Urinary bladder (tissue), 4 donors: ENCODE data around the gene CLCN4. TPM values are rescaled to one million over a fixed set of nuclear protein-coding genes. Genes with fewer than 3 reads are reported as not detected.

Source experiments
- DNase-seq: peaks from one replicate; pipeline ENCODE4 v3.0.0-alpha.2; 2015; ENCODE audit errors: extremely low spot score
- H3K27ac ChIP-seq: one replicate; pipeline ENCODE4 v1.5.1; 2013; ENCODE audit warnings: low read depth, mild to moderate bottlenecking, moderate library complexity
- H3K36me3 ChIP-seq: one replicate; pipeline ENCODE4 v1.6.1; 2013; ENCODE audit warnings: mild to moderate bottlenecking, moderate library complexity; ENCODE audit not compliant: insufficient read depth
- H3K4me1 ChIP-seq: one replicate; pipeline ENCODE4 v1.6.1; 2013; ENCODE audit warnings: mild to moderate bottlenecking, moderate library complexity; ENCODE audit not compliant: insufficient read depth
- H3K4me3 ChIP-seq: one replicate; pipeline ENCODE4 v1.5.1; 2013; ENCODE audit warnings: low read depth, low read length
- WGBS: extraction: QIAGEN DNeasy Blood & Tissue Kit; methylation state at CpG from one replicate; pipeline ENCODE4 v1.1.7; 2013; 5-methylcytosine and 5-hydroxymethylcytosine counted together
- polyA plus RNA-seq: library from polyadenylated mRNA; stranded (reverse); fragments of 200-250 nt; gene quantifications from one replicate; pipeline ENCODE4 v1.2.3, GENCODE V29; 2013
- total RNA-seq: library from RNA; depleted of rRNA; stranded (reverse); fragments of >200 nt; gene quantifications from one replicate; pipeline ENCODE4 v1.2.3, GENCODE V29; 2014
- donor health status: healthy with polysubstance abuse.
- donor health status: healthy.

Gene CLCN4
- total and polyA plus RNA-seq, 2 donors, result 1.0 to 4.4 TPM

DNA sequence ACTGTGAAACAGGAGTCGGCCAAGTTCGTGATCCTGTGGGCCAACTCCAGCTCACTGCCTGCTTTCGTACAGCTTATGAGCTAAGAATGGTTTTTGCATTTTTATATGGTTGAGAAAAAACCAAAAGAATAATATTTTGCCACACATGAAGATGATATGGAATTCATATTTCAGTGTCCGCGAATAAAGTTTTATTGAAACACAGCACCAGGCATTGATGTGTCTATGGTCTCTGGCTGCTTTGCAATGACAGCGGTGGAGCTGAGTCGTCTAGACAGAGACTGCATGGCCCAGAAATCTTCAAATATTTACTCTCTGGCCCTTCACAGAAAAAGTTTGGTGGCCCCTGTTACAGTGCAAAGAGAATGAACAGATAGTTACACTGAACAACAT, 20.2 kb downstream of the CLCN4 start:
- no peaks in the 10 kb centered on the region for H3K36me3 ChIP-seq
- DNase-seq, result no peak
- H3K27ac ChIP-seq, result no peak overlapping the region
- peaks cover 2% of the 10 kb centered on the region for H3K4me1 ChIP-seq
- WGBS, result 89% methylated on average over 7 of the region's 7 CpGs
- H3K4me3 ChIP-seq, result no peak overlapping the region

DNA sequence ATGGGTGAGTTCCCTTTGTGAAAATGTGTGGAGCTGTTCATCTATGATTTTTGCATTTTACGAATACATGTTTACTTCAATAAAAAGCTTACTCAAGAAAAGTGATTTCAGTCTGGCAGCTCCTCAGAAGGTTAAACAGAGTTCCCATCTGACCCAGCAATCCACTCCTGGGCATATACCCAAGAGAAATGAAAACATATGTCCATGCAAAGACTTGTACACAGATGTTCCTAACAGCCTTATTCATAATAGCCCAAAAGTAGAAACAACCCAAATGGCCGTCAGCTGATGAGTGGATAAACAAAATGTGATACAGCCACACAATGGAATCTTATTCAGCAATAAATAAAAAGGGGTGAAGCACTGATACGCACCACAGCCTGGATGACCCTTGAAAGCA, 20.8 kb downstream of the CLCN4 start:
- Histone ChIP-seq H3K4me1 (peaks cover 2% of the 10 kb centered on the region), H3K27ac (no peak overlapping the region), H3K4me3 (no peak overlapping the region), H3K36me3 (no peaks in the 10 kb centered on the region)
- 21% methylated on average over 3 of the region's 3 CpGs for WGBS
- DNase-seq, result no peak

DNA sequence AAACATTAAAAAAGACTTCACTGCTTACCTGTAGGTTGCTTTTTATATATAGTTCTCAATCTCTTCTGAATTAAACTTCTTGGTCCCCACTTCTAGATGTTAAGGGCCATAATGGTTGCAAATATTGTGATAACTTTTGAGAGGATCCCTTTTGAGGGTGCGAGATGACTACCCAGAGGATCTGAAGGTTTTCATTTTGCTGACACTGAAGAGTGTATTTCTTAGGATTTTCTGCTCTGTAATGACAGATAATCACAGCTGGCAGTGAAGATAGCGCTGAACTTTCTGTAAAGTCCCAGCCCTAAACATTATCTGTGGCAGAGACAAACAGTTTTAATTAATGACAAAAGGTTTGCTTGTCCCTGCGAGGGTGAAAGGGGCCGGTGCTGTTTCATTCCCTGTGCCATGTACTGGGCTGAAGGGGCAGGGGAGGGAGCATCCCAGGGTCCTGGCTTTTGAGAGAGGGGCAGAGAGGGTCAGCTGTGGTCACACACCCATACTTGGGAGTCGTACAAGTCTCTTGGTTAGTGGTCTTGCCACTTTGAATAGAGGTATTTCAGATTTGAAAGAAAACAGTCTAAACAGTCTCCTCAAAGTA, 22.2 kb downstream of the CLCN4 start:
- no peak for DNase-seq
- no peak overlapping the region for H3K27ac ChIP-seq
- no peaks in the 10 kb centered on the region for H3K36me3 ChIP-seq
- 86% methylated on average over 5 of the region's 5 CpGs for WGBS
- H3K4me1 ChIP-seq, result peaks cover 2% of the 10 kb centered on the region
- no peak overlapping the region for H3K4me3 ChIP-seq

DNA sequence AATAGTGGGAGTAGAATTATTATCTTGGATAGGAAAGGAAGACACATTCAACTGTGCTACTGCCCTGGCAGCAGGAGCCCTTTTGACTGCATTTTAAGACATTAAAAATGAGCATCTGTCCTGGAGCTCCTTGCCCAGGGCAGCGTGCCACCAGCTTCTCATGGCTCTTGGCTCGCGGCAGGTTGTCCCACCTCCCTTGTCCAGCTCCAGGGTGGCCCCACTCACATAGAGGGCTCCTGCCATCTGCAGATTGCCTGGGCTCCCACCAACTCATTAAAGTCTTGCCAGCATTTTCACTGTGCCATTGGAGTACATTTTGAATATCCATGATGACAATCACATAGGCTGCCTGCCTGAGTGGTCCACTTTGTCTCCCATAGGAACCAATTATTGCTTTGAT, 27.0 kb downstream of the CLCN4 start:
- no peaks in the 10 kb centered on the region for H3K4me1 ChIP-seq
- H3K36me3 ChIP-seq, result no peaks in the 10 kb centered on the region
- WGBS, result 75% methylated on average over 3 of the region's 3 CpGs
- no peak overlapping the region for H3K27ac ChIP-seq
- H3K4me3 ChIP-seq, result no peak overlapping the region
- DNase-seq, result no peak

DNA sequence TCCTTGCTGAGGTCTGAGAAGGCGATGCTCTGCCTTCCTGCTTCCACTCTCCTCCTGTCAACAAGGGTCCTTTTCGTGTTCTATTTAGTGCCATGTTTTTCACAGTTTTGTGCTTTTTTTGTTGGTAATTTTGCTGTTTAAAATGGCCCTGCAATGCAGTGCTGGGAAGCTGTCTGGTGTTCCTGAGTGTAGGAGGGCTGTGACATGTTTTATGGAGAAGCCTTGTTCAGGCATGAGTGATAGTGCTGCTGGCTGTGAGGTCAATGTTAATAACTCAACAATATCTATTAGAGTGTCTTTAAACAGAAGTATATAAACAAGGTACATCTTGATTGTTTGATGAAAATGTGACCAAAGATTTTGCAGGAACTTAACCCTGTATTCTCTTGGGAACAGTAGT, 27.6 kb downstream of the CLCN4 start:
- DNase-seq, result no peak
- WGBS, result 80% methylated on average over 2 of the region's 2 CpGs
- H3K4me1 ChIP-seq, result no peaks in the 10 kb centered on the region
- no peak overlapping the region for H3K4me3 ChIP-seq
- no peaks in the 10 kb centered on the region for H3K36me3 ChIP-seq
- no peak overlapping the region for H3K27ac ChIP-seq

DNA sequence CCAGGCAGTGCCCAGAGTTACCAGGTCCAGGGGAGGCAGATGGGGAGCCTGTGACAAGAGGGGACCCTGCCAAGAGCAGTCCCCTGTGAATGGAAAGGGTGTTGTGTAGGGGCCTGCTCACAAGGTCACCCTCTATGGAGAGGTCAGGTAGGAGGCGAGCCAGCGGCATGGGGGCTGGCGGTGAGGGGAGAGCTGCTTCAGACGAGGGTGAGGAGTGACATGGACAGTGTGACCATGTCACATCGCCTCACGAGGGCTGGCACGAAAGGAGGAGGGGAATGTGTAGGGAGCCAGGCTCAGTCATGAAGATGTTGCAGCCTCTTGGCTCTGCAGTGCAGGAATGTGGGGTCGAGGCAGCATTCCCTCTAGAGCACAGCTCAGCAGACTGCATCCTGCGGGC, 29.6 kb downstream of the CLCN4 start:
- H3K4me1 ChIP-seq, result no peaks in the 10 kb centered on the region
- WGBS, result 76% methylated on average over 9 of the region's 9 CpGs
- H3K4me3 ChIP-seq, result no peak overlapping the region
- no peak overlapping the region for H3K27ac ChIP-seq
- no peaks in the 10 kb centered on the region for H3K36me3 ChIP-seq
- no peak for DNase-seq

DNA sequence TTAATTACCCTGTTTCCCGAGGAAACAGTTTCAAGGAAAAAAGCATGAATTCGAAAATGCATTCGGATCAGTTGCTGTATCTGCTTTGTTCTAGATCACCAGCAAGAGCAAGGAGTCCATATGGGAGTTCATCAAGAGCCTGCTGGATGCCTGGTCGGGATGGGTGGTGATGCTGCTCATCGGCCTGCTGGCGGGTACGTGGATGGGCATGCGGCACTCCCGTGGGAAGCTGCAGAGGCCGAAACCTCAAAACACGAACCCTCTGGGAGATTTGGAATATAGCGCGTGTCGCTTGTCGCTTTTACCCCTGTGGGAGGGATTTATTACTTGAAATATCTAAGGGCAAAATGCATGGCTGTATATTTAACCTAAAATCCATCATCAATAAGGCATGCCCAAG, 30.6 kb downstream of the CLCN4 start:
- Histone ChIP-seq H3K4me3 (no peak overlapping the region), H3K27ac (no peak overlapping the region), H3K36me3 (no peaks in the 10 kb centered on the region), H3K4me1 (no peaks in the 10 kb centered on the region)
- WGBS, result 96% methylated on average over 15 of the region's 15 CpGs
- DNase-seq, result no peak

DNA sequence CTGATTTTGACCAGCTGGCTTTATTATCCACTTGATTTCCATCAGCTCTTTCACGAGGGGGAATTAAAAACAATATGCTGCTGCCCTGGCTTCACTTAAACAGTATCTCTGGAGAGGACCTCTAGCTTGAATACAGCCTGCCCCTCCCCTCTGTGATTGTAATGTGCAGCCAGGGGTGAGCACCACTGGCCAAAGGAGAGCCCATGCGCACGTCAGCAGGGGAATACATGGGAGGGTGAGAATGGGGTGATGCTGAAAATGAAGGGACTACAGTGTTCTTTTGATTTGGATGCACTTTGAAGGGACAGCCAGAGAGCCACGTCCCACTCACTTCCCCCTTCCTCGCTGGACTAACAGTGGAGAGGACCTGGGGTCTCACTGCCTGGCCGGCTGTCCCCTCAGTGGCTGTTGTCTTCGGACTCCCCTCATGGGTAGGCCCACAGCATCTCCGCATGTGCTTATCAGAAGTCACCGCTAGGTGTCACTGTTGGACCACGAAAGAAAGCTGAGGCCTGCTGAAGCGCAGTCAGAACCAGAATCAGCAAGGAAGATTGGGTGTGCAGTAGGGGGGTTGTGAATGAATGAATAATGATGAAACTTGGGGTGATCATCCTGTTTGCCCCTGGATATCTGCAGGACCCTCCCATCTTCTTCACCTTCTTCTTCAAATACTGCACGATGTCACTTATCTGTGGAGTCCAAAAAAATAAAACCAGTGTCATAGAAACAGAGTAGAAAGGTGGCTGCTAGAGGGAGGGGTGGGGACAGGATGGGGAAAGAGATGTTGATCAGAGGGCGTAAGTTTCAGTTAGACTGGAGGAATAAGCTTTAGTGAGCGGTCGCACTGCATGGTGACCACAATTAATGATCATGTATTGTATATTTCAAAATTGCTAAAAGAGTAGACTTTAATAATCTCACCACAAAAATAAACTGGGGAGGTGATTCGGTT, 32.8 kb downstream of the CLCN4 start:
- no peaks in the 10 kb centered on the region for H3K36me3 ChIP-seq
- H3K4me3 ChIP-seq, result no peak overlapping the region
- no peak overlapping the region for H3K27ac ChIP-seq
- no peak for DNase-seq
- H3K4me1 ChIP-seq, result no peaks in the 10 kb centered on the region
- 34% methylated on average over 16 of the region's 16 CpGs for WGBS

DNA sequence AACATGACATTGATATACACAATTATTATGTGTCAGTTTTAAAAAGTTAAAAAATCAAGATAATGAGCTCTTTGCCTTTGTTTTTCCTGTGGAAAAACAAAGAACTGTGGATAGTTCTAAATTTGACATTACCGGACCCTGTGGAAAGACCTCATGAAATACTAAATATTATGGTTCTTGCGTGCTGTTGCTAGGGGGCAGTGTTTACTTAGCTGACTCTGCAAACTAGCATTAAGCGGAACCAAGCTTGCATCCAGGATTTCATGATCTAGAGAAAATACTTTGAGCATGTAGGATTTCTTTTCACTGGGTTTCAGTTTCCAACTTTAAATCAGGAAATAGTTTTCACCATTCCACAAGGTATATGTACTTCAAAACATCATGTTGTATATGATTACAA, 33.6 kb downstream of the CLCN4 start:
- WGBS, result under 1% methylated on average over 3 of the region's 3 CpGs
- Histone ChIP-seq H3K27ac (no peak overlapping the region), H3K4me1 (no peaks in the 10 kb centered on the region), H3K4me3 (no peak overlapping the region), H3K36me3 (no peaks in the 10 kb centered on the region)
- DNase-seq, result no peak

DNA sequence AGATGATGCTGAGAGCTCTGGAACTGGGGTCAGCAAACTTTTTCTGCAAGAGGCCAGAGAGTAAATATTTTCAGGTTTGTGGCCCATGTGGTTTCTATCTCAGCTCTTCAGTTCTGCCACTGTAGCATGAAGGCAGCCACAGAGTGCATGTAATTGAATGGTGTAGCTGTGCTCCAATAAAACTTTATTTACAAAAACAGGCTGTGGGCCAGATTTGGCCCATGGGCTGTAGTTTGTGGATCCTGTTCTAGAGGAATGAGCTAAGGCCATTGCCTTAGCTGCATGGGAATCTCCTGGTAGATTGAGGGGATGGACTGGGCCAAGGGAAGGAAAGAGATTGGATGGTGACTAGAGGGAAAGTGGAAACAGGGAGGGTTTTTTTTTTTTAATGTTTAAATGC, 36.8 kb downstream of the CLCN4 start:
- DNase-seq, result no peak
- H3K4me1 ChIP-seq, result no peaks in the 10 kb centered on the region
- H3K27ac ChIP-seq, result no peak overlapping the region
- H3K36me3 ChIP-seq, result no peaks in the 10 kb centered on the region
- no peak overlapping the region for H3K4me3 ChIP-seq

DNA sequence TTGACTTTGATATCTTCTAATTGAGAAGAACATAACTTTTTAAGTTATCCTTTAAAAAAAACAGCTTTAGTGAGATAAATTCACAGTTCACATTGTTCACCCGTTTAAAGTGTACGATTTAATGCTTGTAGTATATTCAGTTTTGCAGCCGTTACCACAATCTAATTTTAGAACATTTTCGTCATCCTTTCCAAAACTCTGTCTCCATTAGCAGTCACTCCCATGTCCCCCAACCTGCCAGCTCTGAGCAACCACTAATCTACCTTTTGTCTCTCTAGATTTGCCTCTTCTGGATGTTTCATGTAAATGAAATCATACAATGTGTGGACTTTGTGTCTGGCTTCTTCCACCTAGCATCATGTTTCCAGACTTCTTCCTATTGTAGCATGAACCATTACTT, 38.6 kb downstream of the CLCN4 start:
- no peak overlapping the region for H3K4me3 ChIP-seq
- H3K36me3 ChIP-seq, result no peaks in the 10 kb centered on the region
- H3K27ac ChIP-seq, result no peak overlapping the region
- WGBS, result 81% methylated on average over 4 of the region's 4 CpGs
- DNase-seq, result no peak
- no peaks in the 10 kb centered on the region for H3K4me1 ChIP-seq

DNA sequence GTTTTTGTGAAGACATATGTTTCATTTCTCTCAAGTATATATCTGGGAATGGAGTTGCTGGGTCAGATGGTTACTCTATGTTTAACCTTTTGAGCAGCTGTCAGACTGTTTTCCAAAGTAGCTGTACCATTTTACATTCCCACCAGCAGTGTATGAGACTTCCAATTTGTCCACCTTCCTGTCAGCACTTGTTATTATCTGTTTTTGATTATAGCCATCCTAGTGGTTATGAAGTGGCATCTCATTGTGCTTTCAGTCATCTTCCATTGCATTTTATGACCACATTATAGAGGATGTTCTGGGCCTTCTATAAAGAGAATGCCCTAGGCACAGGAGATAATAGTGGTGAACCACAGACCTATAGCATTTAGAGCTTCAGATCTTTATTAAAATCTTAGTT, 39.2 kb downstream of the CLCN4 start:
- no peak overlapping the region for H3K27ac ChIP-seq
- H3K4me1 ChIP-seq, result no peaks in the 10 kb centered on the region
- H3K36me3 ChIP-seq, result no peaks in the 10 kb centered on the region
- no peak overlapping the region for H3K4me3 ChIP-seq
- DNase-seq, result no peak

DNA sequence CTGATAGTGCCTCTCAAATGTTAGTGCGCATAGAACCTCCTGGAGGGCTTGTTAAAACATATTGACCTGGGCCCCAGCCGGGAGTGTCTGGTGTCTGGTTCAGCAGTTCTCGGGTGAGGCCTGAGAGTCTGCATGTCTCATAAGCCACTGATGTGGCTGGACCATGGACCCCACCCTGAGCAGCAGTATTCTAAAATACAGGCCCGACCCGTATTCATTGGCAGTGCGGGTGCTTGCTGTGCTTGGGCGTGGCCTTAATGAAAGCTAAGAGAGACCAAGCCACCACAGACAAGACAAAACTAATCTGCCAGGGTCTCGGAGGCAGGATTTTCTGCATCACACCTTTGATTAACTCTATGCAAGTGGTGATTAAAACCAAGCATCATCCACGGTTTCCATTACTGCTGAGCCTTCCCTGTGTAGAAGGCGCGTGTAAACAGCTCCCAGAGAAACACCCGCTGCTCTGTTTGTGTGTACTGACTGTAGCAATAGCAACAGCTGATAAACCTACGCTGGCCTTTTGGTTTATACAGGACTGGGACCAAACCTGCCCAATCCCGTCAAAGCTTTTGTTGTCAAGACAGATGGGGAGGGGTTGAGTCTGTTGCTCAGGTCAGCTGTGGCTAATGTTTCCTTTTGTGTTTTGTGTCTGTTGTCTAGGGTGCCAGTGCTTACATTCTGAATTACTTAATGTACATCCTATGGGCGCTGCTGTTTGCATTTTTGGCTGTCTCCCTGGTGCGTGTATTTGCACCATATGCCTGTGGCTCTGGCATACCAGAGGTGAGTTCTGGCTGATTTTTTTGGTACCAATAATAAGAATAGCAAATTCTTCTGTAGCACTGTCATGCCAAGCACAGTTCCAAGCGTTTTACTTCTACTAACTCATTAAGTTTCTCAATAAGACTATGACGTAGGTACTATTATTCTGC, 40.8 kb downstream of the CLCN4 start:
- H3K36me3 ChIP-seq, result no peaks in the 10 kb centered on the region

More for the DNA sequence above, 40.8 kb downstream of the CLCN4 start:
- Histone ChIP-seq H3K27ac (no peak overlapping the region), H3K4me3 (no peak overlapping the region), H3K4me1 (no peaks in the 10 kb centered on the region)
- no peak for DNase-seq
- WGBS, result 60% methylated on average over 18 of the region's 18 CpGs
